ENCODE measurements around the gene OR52D1. TPM values are rescaled to one million over a fixed set of nuclear protein-coding genes. Genes with fewer than 3 reads are reported as not detected.

The OR52D1 gene
- total and polyA plus RNA-seq, 9 of the 15 experiments (the other 6 are each of a cell fraction or from before 2014, with no cell fraction given) = 0.14 to 1.3 (median 0.97) TPM; not detected in 6

- no peak for TF ChIP-seq PBX2 (CRISPR knock-in tag; IDR thresholded peaks at IDR 0.05; ENCODE audit: low read depth)
- no peak for TF ChIP-seq PBX2 (tag; conservative IDR thresholded peaks at IDR 0.05; ENCODE audit: low read depth)
- TF ChIP-seq TRIM25 (IDR thresholded peaks at IDR 0.05; ENCODE audit: borderline replicate concordance) = no peak
- no peak for TF ChIP-seq ZNF146 (CRISPR knock-in tag; IDR thresholded peaks at IDR 0.05; ENCODE audit: unreplicated experiment)
- no peak for TF ChIP-seq TBP (optimal IDR thresholded peaks at IDR 0.05; ENCODE audit: low read depth, low read length)
- no peak for TF ChIP-seq DLX4 (CRISPR knock-in tag; IDR thresholded peaks at IDR 0.05)
- no peak for TF ChIP-seq ZNF24 (IDR thresholded peaks at IDR 0.05)
- no peak for TF ChIP-seq TEAD2 (tag; IDR thresholded peaks at IDR 0.05)
These were observed 40.0 kb downstream of the OR52D1 start (continued) for GRCh38 chr11:5528495-5528894.

All from K562 (cell line).